Measurements from ENCODE around the gene SYDE2.

GRCh38 chr1:85146972-85147359 is 53.9 kb downstream of the SYDE2 start:
- TF ChIP-seq TAF1 (IDR thresholded peaks at IDR 0.05; ENCODE audit: low read depth): no peak
- TF ChIP-seq NFIC (IDR thresholded peaks at IDR 0.05): no peak
- TF ChIP-seq YY1 (IDR thresholded peaks at IDR 0.05; ENCODE audit: low read depth): no peak
- TF ChIP-seq REST (IDR thresholded peaks at IDR 0.05; ENCODE audit: low read depth): no peak

All from Ishikawa (cell line).